Stomach (tissue), 9 donors: ENCODE data around the gene FASTK. TPM values are rescaled to one million over a fixed set of nuclear protein-coding genes. Genes with fewer than 3 reads are reported as not detected.

Experiments used
- DNase-seq, 2 donors: peaks; one replicate each; pipeline versions ENCODE4 v3.0.0 to v3.0.0-alpha.2; 2013 to 2019
- H3K27ac ChIP-seq, 5 donors: fragments of 200-600 bp in 4 of 5; sonication (generic) in 4 of 5; one replicate each; pipeline ENCODE4 v1.5.1; 2013 to 2019; ENCODE audit warnings: mild to moderate bottlenecking in 1 of 5, moderate library complexity in 1 of 5
- H3K27me3 ChIP-seq, 3 donors: fragments of 200-600 bp; sonication (generic); one replicate each; pipeline ENCODE4 v1.5.1; 2017 to 2019; ENCODE audit warnings: mixed run types in 1 of 3
- H3K36me3 ChIP-seq, 4 donors: fragments of 200-600 bp; sonication (generic); 1 replicate in 3 of 4; 2 replicates in 1 of 4; pipeline ENCODE4 v1.5.1; 2016 to 2019
- H3K4me1 ChIP-seq, 4 donors: fragments of 200-600 bp; sonication (generic); one replicate each; pipeline ENCODE4 v1.5.1; 2016 to 2019
- H3K4me3 ChIP-seq, 4 donors: fragments of 200-600 bp; sonication (generic) in 3 of 4; one replicate each; pipeline ENCODE4 v1.5.1; 2016 to 2019; ENCODE audit warnings: mild to moderate bottlenecking in 1 of 4
- H3K9me3 ChIP-seq, 4 donors: fragments of 200-600 bp; sonication (generic); one replicate each; pipeline ENCODE4 v1.5.1; 2016 to 2019
- EP300 ChIP-seq: sonication (generic); formaldehyde crosslinking; IDR thresholded peaks from one replicate; pipeline ENCODE4 v1.6.1; 2017; ENCODE audit warnings: antibody characterized with exemption
- POLR2A ChIP-seq, 4 donors: fragments of 450-650 bp; IDR thresholded peaks; one replicate each; pipeline ENCODE4 v1.6.1; 2016; ENCODE audit warnings: antibody characterized with exemption in 4 of 4, control low read depth in 2 of 4, mild to moderate bottlenecking in 1 of 4, moderate library complexity in 1 of 4
- POLR2AphosphoS5 ChIP-seq, 3 donors: sonication (generic); formaldehyde crosslinking; IDR thresholded peaks; one replicate each; pipeline ENCODE4 v1.6.1; 2016; ENCODE audit warnings: antibody characterized with exemption in 3 of 3
- WGBS, 5 donors: extraction: QIAGEN DNeasy Blood & Tissue Kit in 3 of 5; methylation state at CpG; one replicate each; pipeline versions ENCODE4 v1.1.5 to v1.1.7; 2013 to 2018; 5-methylcytosine and 5-hydroxymethylcytosine counted together
- intact Hi-C: fragments of 100-400 bp; cut with DNase I; formaldehyde crosslinking; loops from one replicate; pipeline ENCODE4 v1.15.1; 2023; ENCODE audit warnings: low total_unique reads
- polyA plus RNA-seq, 3 donors: library from polyadenylated mRNA; stranded (reverse); fragments of 200-250 nt; gene quantifications; one replicate each; pipeline ENCODE4 v1.2.3, GENCODE V29; 2013
- total RNA-seq, 5 donors: library from RNA; depleted of rRNA; stranded (reverse); fragments of >200 nt; gene quantifications; one replicate each; pipeline versions ENCODE4 v1.1.0 to v1.2.3, GENCODE V29; 2014 to 2016
- TF ChIP-seq, protein P1 (sequence below), 7 experiments: fragments of 450-650 bp in 4 of 7; fragments of 200-600 bp in 3 of 7; sonication (generic) in 3 of 7; IDR thresholded peaks; one replicate each; pipeline ENCODE4 v1.5.1; 2016 to 2019; ENCODE audit warnings: antibody characterized with exemption in 7 of 7, control low read depth in 2 of 7, mild to moderate bottlenecking in 1 of 7
- donor health status: healthy with polysubstance abuse.
- donor health status: Bipolar disorder and iron deficiency.
- donor health status: healthy.

FASTK gene
- total and polyA plus RNA-seq, 8 donors: 40.0 to 415 (median 122) TPM

GRCh38 chr7:151121380-151122170 is 41.0 kb upstream of the FASTK start:
- TF ChIP-seq POLR2AphosphoS5 (IDR thresholded peaks at IDR 0.05): no peak
- TF ChIP-seq, protein P1, sequence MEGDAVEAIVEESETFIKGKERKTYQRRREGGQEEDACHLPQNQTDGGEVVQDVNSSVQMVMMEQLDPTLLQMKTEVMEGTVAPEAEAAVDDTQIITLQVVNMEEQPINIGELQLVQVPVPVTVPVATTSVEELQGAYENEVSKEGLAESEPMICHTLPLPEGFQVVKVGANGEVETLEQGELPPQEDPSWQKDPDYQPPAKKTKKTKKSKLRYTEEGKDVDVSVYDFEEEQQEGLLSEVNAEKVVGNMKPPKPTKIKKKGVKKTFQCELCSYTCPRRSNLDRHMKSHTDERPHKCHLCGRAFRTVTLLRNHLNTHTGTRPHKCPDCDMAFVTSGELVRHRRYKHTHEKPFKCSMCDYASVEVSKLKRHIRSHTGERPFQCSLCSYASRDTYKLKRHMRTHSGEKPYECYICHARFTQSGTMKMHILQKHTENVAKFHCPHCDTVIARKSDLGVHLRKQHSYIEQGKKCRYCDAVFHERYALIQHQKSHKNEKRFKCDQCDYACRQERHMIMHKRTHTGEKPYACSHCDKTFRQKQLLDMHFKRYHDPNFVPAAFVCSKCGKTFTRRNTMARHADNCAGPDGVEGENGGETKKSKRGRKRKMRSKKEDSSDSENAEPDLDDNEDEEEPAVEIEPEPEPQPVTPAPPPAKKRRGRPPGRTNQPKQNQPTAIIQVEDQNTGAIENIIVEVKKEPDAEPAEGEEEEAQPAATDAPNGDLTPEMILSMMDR (IDR thresholded peaks at IDR 0.05): no peak
- no peak for TF ChIP-seq POLR2A (IDR thresholded peaks at IDR 0.05)
- no peak for TF ChIP-seq EP300
- 76 to 85% (median 85%) methylated on average over 28 to 30 of the region's 30 CpGs for WGBS, 5 donors
- no peak for DNase-seq
- H3K9me3 ChIP-seq: no peaks in the 10 kb centered on the region
- no peaks in the 10 kb centered on the region for H3K27me3 ChIP-seq
- H3K27ac ChIP-seq: no peak overlapping the region
- H3K4me1 ChIP-seq: peaks cover 15 to 34% (median 24%) of the 10 kb centered on the region in 4 donors
- H3K4me3 ChIP-seq: no peak overlapping the region
- peaks cover 50 to 91% (median 81%) of the 10 kb centered on the region in 4 donors for H3K36me3 ChIP-seq
- intact Hi-C loops: no loop called here

- DNase-seq: no peak
- TF ChIP-seq POLR2A (IDR thresholded peaks at IDR 0.05) (no peak), POLR2AphosphoS5 (IDR thresholded peaks at IDR 0.05) (no peak), EP300 (no peak)
- TF ChIP-seq, protein P1 (IDR thresholded peaks at IDR 0.05): no peak
- Histone ChIP-seq H3K9me3 (no peaks in the 10 kb centered on the region), H3K4me1 (peaks cover 13 to 34% (median 23%) of the 10 kb centered on the region in 4 donors), H3K4me3 (no peak overlapping the region), H3K36me3 (peaks cover 50 to 92% (median 81%) of the 10 kb centered on the region in 4 donors), H3K27me3 (no peaks in the 10 kb centered on the region), H3K27ac (no peak overlapping the region)
- intact Hi-C loops: no loop called here
- WGBS, 5 donors: 89 to 94% (median 92%) methylated on average over 19 to 22 of the region's 22 CpGs
These were observed 40.3 kb upstream of the FASTK start for GRCh38 chr7:151120896-151121295.

DNA sequence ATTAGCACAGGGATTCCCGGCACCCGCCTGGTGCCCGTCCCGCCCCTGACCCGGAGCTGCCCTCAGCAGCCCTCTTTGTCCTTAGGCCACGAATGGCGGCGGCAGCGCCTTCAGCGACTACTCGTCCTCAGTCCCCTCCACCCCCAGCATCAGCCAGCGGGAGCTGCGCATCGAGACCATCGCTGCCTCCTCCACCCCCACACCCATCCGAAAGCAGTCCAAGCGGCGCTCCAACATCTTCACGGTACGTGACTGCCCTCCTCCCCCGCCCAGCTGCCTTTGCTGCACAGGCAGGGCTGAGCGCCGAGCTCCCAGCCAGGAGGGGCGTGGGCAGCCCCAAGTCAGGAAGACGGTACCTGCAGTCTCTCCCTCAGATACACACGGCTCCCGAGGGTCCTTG is 39.3 kb upstream of the FASTK start:
- intact Hi-C loops: loop anchor here (10.0 kb wide), 1 partner anchor 55 kb away; no protein-coding TSS in a partner anchor
- peaks cover 49 to 84% (median 79%) of the 10 kb centered on the region in 4 donors for H3K36me3 ChIP-seq
- WGBS, 5 donors: 89 to 93% (median 93%) methylated on average over 26 to 27 of the region's 27 CpGs

DNA sequence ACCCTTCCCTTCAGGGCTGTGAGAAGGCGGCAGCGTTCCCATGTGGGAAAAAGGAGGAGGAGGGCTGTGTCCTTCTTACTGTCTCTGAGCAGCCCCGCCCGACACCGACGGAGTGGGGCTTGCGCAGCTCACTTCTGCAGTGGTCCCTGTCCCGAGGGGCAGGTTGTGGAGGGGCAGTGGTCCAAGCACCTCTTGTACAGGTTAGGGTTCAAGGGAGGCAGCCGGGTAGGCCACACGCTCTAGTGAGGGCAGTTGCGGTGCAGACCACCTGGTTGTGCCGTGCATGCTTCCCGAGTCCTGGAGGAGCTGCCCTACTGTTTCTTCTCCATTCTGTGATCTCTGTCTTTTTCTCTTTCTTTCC is 38.4 kb upstream of the FASTK start:
- WGBS, 5 donors: 92 to 98% (median 94%) methylated on average over 13 of the region's 13 CpGs
- Histone ChIP-seq H3K36me3 (peaks cover 42 to 76% (median 70%) of the 10 kb centered on the region in 4 donors), H3K4me1 (peaks cover 14 to 27% (median 20%) of the 10 kb centered on the region in 4 donors), H3K27ac (no peak overlapping the region), H3K9me3 (no peaks in the 10 kb centered on the region), H3K27me3 (no peaks in the 10 kb centered on the region), H3K4me3 (no peak overlapping the region)
- no peak for DNase-seq
- intact Hi-C loops: loop anchor here (10.0 kb wide), 1 partner anchor 54 kb away; no protein-coding TSS in a partner anchor
- TF ChIP-seq POLR2A (IDR thresholded peaks at IDR 0.05) (no peak), EP300 (no peak), POLR2AphosphoS5 (IDR thresholded peaks at IDR 0.05) (no peak)
- TF ChIP-seq, protein P1 (IDR thresholded peaks at IDR 0.05): no peak

More for the DNA sequence above, 39.3 kb upstream of the FASTK start:
- Histone ChIP-seq H3K4me3 (no peak overlapping the region), H3K27ac (no peak overlapping the region), H3K9me3 (no peaks in the 10 kb centered on the region), H3K4me1 (peaks cover 9 to 30% (median 18%) of the 10 kb centered on the region in 4 donors), H3K27me3 (no peaks in the 10 kb centered on the region)
- TF ChIP-seq POLR2A (IDR thresholded peaks at IDR 0.05) (no peak), EP300 (no peak), POLR2AphosphoS5 (IDR thresholded peaks at IDR 0.05) (no peak)
- TF ChIP-seq, protein P1 (IDR thresholded peaks at IDR 0.05): no peak
- no peak for DNase-seq
